GDM1 (cell line): ENCODE data around the gene BRAF.
"Not testable (repeated sequence)": the region's sequence is repeated elsewhere in the genome, so short reads cannot be mapped to it uniquely, and the experiment has no call there.

Experiments
- DNase-seq: peaks from one replicate; lab custom pipeline; 2025; lab: John Stamatoyannopoulos, UW

BRAF gene

DNA sequence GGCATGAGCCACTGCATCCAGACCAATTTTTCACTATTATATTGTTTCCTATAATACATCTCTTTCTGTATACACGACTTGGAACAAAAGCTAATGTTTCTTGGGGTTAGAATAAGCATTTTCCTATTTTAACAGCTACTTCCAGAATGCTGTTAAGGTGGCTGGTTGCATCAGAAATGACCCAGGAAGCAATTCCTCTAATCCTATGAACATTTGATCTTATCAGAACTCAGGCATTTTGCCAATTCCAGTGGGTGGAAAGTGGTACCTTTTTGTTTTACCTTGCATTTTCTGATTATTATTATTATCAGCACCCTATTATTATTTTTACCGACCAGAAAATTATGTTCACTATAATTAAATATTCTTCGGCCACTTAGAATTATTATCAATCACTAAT is 154.9 kb downstream of the BRAF start:
- DNase-seq: no peak

DNA sequence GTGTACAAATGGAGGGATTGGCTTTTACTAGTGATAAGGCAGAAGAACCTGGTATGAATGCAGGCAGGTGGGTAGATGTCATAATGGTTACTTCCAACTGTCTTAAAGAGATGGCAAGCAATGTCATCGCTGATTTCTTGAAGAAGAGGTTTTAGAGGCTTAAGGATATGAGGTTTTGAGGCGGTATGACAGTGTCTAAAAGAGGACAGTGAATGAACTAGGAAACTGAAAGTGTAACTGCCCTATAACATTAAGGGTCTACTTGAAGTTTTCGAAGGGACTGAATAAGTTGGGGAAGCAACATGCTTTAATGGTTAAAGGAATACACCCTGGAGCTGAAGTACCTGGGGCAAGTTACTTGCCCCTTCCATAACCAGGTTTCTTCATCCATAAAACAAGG is 157.3 kb downstream of the BRAF start:
- DNase-seq: no peak

DNA sequence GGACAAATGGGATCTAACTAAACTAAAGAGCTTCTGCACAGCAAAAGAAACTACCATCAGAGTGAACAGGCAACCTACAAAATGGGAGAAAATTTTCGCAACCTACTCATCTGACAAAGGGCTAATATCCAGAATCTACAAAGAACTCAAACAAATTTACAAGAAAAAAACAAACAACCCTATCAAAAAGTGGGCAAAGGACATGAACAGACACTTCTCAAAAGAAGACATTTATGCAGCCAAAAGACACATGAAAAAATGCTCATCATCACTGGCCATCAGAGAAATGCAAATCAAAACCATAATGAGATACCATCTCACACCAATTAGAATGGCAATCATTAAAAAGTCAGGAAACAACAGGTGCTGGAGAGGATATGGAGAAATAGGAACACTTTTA is 159.3 kb downstream of the BRAF start:
- DNase-seq: not testable (repeated sequence)

DNA sequence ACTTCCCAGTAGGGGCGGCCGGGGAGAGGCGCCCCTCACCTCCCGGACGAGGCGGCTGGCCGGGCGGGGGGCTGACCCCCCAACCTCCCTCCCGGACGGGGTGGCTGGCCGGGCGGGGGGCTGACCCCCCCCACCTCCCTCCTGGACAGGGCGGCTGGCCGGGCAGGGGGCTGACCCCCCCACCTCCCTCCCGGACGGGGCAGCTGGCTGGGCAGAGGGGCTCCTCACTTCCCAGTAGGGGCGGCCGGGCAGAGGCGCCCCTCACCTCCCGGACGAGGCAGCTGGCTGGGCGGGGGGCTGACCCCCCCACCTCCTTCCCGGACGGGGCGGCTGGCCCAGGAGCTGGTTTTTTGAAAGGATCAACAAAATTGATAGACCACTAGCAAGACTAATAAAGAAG is 161.6 kb downstream of the BRAF start:
- not testable (repeated sequence) for DNase-seq

DNA sequence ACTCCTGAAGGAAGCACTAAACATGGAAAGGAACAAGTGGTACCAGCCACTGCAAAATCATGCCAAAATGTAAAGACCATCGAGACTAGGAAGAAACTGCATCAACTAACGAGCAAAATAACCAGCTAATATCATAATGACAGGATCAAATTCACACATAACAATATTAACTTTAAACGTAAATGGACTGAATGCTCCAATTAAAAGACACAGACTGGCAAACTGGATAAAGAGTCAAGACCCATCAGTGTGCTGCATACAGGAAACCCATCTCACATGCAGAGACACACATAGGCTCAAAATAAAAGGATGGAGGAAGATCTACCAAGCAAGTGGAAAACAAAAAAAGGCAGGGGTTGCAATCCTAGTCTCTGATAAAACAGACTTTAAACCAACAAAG is 163.4 kb downstream of the BRAF start:
- DNase-seq: not testable (repeated sequence)

DNA sequence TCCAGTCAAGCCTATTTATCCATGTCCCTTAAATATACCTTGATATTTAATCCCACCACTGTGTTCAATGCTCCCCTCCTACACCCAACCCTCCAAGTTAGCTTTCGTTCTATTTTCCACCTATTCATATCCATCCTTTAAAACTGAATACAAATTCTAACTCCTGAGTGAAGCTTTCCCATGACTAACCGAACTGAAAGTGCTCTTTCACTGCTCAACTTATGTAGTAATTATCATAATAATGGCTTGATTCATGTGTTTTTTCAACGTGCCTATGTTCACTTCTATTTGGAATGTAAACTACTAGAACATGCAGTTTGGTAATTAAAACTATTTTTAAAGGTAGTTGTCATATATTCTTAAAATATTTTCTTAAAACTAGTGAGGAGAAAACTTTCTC is 170.2 kb downstream of the BRAF start:
- DNase-seq: no peak

DNA sequence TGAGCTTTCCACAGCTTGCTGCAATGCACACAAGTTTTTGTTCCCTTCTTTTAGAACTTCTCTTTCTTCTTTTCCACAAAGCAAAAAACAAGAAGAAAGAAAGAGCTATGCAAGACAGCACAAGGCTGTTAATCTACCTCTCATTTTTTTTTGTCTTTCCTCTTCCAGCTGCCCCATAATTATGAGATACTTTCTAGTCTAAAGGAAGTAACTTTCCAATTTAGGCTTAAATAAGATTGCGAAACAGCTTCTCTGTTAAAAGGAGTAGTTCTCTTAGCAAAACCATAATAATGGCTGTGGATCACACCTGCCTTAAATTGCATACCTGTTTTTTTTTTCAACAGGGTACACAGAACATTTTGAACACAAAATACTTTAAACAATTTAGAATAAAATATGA is 172.2 kb downstream of the BRAF start:
- no peak for DNase-seq

DNA sequence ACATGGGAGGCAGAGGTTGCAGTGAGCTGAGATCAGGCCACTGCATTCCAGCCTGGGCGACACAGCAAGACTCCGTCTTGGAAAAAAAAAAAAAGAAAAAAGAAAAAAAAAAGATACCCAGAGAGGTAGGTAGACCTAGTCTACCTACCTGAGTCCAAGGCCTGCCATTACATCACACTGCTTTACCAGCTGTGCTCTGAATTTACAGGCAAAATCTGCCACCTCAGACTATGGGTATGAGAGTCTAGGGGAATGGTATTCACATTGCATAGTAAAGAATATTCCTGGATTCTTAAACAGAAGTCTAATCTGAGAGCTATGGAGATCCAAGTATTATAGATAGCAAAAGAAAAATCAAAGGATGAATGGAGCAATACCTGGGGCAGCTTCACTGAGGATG is 178.0 kb downstream of the BRAF start:
- no peak for DNase-seq

DNA sequence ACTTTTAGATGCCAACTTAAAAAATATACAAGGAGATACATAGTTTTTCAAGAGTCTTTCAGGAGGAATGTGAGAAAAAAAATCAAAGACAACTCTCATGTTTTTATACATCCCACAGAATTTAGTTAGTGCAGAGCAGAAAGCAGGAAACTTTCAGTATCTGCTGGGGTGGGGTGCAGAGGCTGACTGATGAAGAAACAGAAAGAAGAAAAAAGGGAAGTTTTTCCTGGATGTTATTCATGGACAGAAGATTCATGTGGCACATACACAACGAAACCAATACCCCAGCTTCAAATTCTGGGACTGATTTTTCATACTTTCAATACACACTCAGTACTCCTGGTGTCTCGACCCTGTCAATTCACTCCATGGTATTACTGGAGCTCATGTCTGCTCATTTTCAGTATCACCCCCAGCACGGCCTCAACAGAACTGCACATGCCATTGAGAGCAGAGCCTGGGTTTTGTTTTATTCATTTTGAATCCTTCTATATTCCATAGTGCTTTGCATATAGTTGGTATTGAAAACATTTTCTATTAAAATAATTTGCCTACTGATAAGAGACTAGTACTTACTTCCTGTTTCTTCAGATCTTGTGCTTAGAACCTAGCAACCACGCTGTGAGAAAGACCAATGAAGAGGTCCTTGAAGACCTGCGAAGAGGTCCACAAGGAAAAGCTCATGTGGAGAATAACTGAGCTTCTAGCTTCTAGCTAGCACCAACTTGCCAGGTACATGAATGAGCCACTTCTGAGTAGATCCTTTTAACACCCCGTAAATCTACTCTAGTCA is 179.3 kb downstream of the BRAF start:
- no peak for DNase-seq

DNA sequence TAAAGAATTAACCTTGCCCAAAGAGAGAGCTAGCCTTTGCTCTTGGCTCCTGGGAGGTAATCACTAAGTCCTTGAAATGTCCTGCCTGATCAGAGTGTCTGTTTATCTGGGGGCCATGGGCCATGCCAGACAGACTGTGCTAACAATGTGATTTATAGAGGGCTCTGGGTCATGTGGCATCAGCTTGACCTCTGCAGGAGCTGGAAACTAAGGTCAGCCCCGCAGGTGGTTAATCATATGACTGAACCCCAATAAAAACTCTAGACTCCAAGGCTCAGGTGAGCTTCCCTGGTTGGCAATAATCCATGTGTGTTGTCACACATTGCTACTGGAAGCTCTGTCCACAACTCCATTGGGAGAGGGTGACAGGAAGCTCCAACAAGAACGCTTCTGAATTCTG is 180.7 kb downstream of the BRAF start:
- no peak for DNase-seq

DNA sequence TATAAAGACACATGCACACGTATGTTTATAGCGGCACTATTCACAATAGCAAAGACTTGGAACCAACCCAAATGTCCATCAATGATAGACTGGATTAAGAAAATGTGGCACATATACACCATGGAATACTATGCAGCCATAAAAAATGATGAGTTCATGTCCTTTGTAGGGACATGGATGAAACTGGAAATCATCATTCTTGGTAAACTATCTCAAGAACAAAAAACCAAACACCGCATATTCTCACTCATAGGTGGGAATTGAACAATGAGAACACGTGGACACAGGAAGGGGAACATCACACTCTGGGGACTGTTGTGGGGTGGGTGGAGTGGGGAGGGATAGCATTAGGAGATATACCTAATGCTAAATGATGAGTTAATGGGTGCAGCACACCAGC is 181.5 kb downstream of the BRAF start:
- DNase-seq: not testable (repeated sequence)

DNA sequence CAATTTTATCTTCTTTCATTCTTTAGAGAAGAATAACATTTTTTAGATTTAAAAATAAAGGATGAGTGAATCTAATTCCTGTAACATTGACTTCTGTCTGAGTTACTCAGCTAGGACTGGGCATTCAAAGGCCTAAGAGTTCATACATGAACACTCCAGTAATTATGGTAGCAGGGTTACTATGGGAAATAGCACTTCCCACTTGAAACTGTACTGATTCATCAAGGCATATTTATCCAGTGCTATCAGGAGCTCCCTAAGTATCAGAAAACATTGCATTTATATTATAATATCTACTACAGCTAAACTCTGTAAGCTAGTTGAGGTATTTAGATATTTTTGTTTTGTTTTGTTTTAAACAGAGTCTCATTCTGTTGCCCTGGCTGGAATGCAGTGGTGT is 186.4 kb downstream of the BRAF start:
- no peak for DNase-seq

DNA sequence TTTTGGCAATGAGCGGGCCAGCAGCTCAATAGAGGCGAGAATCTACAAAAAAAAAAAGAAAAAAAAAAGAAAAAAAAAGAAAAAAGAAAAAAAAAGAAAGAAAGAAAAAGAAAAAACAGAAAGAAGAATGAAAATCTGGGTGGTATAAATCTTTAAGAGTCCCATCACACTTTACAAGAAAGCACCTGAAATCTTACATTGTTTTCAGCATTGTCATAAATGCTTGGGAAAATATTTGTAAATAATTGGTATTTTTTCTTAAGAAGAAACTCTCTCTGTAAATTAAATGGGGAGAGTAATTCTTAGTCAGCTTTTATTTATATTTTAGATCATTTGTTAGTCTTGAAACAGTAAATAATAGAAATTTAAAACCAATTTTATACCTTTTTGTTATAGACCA is 190.0 kb downstream of the BRAF start:
- no peak for DNase-seq

DNA sequence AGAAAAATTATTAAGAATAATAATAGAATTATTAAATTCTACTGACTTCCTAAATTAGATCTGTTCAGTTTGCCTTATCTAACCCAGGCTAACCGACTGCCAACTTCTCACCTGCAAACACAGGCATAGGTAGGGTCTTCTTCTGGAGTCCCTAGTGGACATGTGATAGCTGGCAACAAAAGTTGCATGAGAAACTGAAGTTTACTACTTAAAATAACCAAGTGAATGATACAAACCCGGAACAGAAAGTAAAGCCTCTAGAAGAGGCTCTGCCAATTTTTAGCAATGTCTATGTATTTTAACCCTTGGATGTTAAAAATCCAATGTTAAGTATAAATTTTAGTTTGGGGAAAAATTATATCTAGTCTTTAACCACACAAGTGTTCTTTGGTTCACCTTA is 190.6 kb downstream of the BRAF start:
- DNase-seq: no peak

DNA sequence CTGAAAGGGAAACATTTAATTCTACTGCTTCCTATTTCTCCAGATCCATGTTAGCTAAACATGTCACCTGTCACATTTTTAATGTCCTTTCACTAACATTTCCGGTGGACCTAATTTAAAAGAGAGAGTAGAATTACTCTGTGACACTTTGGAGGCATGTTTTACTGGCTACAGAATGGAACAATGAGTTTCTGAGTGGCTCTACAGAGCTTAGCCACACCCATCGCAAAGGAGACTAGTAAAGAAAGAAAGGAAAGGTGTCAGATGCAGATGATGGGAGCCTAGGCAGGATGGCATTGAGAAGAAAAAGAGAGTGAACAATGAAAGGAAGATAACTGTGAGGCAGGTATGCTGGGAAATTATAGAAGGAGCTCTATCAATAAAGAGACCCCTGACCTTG is 192.3 kb downstream of the BRAF start:
- DNase-seq: no peak

DNA sequence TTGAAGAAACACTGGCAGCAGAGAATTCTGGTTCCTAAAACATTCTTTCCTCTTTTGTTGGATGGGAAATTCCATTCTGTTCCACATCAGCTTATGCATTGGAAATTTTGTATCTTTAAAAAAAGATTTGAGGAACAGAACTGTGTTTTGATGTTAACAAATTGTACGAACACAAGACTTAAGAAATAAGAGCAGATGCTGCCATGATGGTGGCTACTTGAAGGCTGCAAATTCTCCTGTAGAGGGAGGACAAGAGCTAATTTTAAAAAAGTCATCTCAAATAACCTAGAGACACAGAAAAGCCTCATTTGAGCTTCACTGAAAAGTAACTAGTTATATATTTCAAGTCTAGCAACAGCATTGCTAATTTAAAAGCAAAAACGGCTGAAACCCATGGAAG is 198.4 kb downstream of the BRAF start:
- no peak for DNase-seq

DNA sequence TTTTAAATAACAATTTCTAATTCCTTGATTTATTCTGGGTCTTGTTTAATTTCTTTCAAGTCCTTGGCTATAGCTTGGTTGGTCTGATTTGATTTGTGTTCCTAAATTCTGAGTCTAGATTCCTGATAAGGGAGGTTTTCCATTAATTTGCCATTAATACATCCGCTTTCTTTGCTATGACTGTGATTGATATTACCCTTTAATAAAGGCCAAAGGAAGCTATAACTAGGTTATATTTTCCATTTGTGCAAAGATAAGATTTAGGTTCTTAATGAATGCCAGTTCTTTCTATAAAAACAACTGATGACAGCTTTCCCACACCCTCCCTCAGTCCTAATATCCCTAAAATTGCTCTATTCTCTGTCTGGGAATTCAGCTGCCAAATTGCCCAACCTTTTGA is 200.0 kb downstream of the BRAF start:
- DNase-seq: no peak

DNA sequence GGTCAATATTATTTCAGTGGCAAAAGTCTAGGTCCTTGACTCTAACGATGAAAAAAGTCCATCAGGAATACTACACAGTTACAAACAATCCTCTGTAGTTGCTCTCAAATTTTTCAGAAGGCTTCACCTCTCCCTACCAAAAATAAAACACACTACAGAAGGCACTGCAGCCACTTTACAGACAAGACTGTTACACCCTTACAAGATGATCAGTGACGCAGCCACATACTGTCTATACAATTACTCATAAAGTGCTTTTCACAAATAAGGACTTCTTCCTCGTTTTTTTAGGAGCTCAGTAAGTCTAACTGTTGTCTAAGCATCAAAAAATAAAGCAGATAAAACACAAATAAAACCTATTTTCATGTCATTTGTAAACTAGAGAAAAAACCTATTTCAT is 201.2 kb downstream of the BRAF start:
- DNase-seq: no peak

DNA sequence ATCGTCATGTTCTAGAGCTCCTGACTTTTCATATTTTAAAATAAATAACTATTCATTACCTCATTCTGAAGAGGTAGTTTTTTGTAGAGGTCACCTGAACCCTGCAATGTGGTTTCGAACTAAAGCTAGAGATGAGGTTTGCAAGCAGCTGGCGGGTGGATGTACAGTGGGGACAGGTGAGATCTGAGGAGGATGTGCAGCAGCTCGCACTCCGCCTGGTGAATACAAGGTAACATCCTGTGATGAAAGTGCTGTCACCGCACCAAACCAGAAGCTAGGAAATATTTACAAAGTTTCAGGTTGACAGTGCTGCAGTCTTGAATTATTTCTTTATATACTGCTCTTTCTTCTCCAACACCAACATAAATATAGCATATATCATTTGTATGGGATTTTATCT is 201.7 kb downstream of the BRAF start:
- DNase-seq: no peak

DNA sequence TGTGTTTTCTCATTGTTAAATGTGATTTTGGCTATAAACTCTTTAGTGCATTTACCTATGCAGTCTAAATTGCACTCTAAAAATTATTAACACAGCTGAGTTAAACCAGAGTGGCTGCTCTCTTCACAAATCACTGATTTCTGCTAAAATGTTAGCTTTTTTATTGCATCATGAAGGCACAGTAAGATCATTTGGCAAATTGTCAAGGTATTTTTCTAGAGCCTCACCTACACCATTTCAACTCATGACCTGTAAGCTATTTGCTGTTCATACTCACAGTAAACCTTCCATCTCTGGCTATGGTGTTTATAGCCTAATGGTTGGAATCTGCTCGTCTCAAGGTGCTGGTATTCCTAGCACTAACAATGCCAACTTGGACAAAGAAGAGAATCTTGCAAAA is 202.5 kb downstream of the BRAF start:
- DNase-seq: no peak

DNA sequence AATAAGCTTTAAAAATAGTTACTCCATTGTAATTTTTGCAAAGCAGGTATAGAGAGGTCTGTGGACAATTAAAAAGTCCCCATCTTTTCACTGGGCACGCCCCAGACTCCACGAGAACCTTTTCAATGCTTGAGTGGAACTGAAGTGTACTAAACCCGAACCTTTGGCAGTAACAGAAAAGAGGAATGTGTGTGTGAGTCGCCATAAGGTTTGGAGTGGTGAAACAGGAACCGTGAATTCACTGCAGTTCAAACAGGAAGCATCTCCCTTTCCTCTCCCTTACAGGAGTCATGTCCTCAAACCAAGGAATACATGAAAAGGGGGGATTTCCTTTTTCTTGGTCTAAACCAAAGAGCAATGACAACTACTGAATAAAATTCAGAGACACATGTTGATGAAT is 205.0 kb downstream of the BRAF start:
- peak; percentile 30 for DNase-seq

DNA sequence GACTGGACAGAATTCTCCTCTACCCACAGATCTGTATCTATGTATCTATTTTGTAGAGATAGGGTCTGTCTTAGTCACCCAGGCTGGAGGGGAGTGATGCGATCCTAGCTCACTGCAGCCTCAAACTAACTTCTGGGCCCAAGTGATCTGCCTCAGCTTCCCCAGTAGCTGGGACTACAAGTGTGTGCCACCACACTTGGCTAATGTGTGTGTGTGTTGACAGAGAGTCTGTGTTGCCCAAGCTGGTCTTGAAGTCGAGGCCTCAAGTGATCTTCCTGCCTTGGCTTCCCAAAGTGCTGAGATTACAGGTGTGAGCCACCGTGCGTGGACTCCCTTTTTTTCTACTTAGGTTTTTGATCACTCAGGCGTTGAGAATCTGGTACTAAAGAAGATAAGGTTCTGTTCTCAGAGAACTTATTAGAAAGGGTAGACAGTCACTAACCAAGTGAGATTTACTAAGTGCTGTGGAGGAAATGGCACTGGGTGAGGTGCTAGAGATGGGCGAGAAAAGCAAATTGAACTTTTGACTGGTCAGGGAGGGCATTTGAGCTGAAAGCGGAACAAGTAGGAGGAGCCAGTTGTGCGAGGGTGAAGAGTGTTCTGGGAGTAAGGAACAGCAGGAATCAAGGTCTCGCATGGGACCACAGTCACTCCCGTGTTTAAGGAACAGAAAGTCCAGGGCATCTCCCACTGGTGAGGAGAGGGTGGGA is 210.2 kb downstream of the BRAF start:
- DNase-seq: no peak

DNA sequence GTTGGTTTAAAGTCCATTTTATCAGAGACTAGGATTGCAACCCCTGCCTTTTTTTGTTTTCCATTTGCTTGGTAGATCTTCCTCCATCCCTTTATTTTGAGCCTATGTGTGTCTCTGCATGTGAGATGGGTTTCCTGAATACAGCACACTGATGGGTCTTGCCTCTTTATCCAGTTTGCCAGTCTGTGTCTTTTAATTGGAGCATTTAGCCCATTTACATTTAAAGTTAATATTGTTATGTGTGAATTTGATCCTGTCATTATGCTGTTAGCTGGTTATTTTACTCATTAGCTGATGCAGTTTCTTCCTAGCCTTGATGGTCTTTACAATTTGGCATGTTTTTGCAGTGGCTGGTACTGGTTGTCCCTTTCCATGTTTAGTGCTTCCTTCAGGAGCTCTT is 212.3 kb downstream of the BRAF start:
- DNase-seq: not testable (repeated sequence)

DNA sequence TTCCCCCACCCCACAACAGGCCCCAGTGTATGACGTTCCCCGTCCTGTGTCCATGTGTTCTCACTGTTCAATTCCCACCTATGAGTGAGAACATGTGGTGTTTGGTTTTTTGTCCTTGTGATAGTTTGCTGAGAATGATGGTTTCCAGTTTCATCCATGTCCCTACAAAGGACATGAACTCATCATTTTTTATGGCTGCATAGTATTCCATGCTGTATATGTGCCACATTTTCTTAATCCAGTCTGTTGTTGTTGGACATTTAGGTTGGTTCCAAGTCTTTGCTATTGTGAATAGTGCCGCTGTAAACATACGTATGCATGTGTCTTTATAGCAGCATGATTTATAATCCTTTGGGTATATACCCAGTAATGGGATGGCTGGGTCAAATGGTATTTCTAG is 216.0 kb downstream of the BRAF start:
- DNase-seq: not testable (repeated sequence)
